H1 (cell line): ENCODE data around the gene TPSG1. TPM values are rescaled to one million over a fixed set of nuclear protein-coding genes. Genes with fewer than 3 reads are reported as not detected.

Experiments
- CTCF ChIA-PET: fragments of 300-600 bp; sonication (Branson Sonifier 250); formaldehyde crosslinking; loops from one replicate; lab custom pipeline; 2021; ENCODE audit not compliant: partially characterized antibody; lab: Charles Lee
- POLR2A ChIA-PET: fragments of 300-600 bp; sonication (Branson Sonifier 250); formaldehyde crosslinking; loops from one replicate; lab custom pipeline; 2021; ENCODE audit warnings: inconsistent platforms; ENCODE audit not compliant: partially characterized antibody; lab: Charles Lee
- DNase-seq, 2 experiments: peaks; one replicate each; pipeline versions ENCODE4 v3.0.0 to v3.0.0-alpha.2; 2010 to 2022; ENCODE audit warnings: low spot score in 2 of 2, low read depth in 1 of 2, mixed read lengths in 1 of 2
- FAIRE-seq: peaks from 2 replicates; lab custom pipeline; 2011; peaks lifted over from hg19 to GRCh38; lab: Jason Lieb, UNC
- H2AFZ ChIP-seq: 2 replicates; pipeline ENCODE4 v1.8.1; 2012; ENCODE audit warnings: low read length, inconsistent platforms
- H2AK5ac ChIP-seq: 2 replicates; pipeline ENCODE4 v1.6.1; 2013; ENCODE audit warnings: low read depth, low read length
- H2BK120ac ChIP-seq: replicated peaks from 2 replicates; pipeline ENCODE3; 2013; ENCODE audit warnings: low read depth, low read length, inconsistent platforms
- H2BK12ac ChIP-seq: 2 replicates; pipeline ENCODE4 v1.6.1; 2013; ENCODE audit warnings: low read depth, low read length
- H2BK15ac ChIP-seq: 2 replicates; pipeline ENCODE4 v1.6.1; 2013; ENCODE audit warnings: low read length
- H2BK20ac ChIP-seq: 2 replicates; pipeline ENCODE4 v1.6.1; 2013; ENCODE audit warnings: low read length
- H2BK5ac ChIP-seq: 2 replicates; pipeline ENCODE4 v1.6.1; 2013; ENCODE audit warnings: low read depth, low read length
- H3K14ac ChIP-seq: 2 replicates; pipeline ENCODE4 v1.6.1; 2013; ENCODE audit warnings: inconsistent platforms; ENCODE audit not compliant: insufficient read length
- H3K18ac ChIP-seq: 2 replicates; pipeline ENCODE4 v1.6.1; 2013; ENCODE audit warnings: low read length; ENCODE audit errors: extremely low read depth
- H3K23ac ChIP-seq: 2 replicates; pipeline ENCODE4 v1.6.1; 2013; ENCODE audit warnings: inconsistent platforms; ENCODE audit not compliant: insufficient read length
- H3K23me2 ChIP-seq: 2 replicates; pipeline ENCODE4 v1.6.1; 2013; ENCODE audit warnings: low read depth, low read length
- H3K27ac ChIP-seq: 2 replicates; pipeline ENCODE4 v1.6.1; 2011; ENCODE audit warnings: low read depth, low read length, inconsistent platforms
- H3K27me3 ChIP-seq, 4 experiments: replicated peaks in 1 of 4; 1 replicate in 1 of 4; 2 replicates in 3 of 4; pipeline versions ENCODE4 v1.6.1 to v1.8.1; 2011 to 2013; ENCODE audit warnings: low read length in 3 of 4, mild to moderate bottlenecking in 3 of 4, inconsistent platforms in 2 of 4, mixed read lengths in 2 of 4, moderate library complexity in 1 of 4; ENCODE audit not compliant: control insufficient read depth in 3 of 4, insufficient read depth in 3 of 4; ENCODE audit errors: extremely low read depth in 1 of 4
- H3K36me3 ChIP-seq, 4 experiments: 2 replicates each; pipeline versions ENCODE4 v1.6.1 to v1.8.1; 2011 to 2013; ENCODE audit warnings: mild to moderate bottlenecking in 4 of 4, low read length in 3 of 4, moderate library complexity in 2 of 4, control low read depth in 1 of 4, inconsistent platforms in 1 of 4; ENCODE audit not compliant: insufficient read depth in 4 of 4, control insufficient read depth in 2 of 4
- H3K4ac ChIP-seq: replicated peaks from 2 replicates; pipeline ENCODE3; 2013; ENCODE audit warnings: low read length, low read depth, mixed read lengths, inconsistent platforms; ENCODE audit not compliant: insufficient read length
- H3K4me1 ChIP-seq, 4 experiments: replicated peaks in 1 of 4; 1 replicate in 1 of 4; 2 replicates in 3 of 4; pipeline versions ENCODE4 v1.6.1 to v1.8.1; 2011 to 2013; ENCODE audit warnings: low read length in 3 of 4, inconsistent platforms in 2 of 4, mixed read lengths in 1 of 4; ENCODE audit not compliant: insufficient read depth in 4 of 4, control insufficient read depth in 3 of 4
- H3K4me2 ChIP-seq, 2 experiments: 2 replicates each; pipeline versions ENCODE4 v1.6.1 to v1.8.1; 2011 to 2013; ENCODE audit warnings: low read depth in 2 of 2, low read length in 2 of 2, control low read depth in 1 of 2, inconsistent platforms in 1 of 2, mild to moderate bottlenecking in 1 of 2; ENCODE audit not compliant: insufficient read depth in 1 of 2
- H3K4me3 ChIP-seq, 4 experiments: fragments of 200-600, 300-600 bp in 1 of 4; sonication (generic), shearing (Covaris generic), sonication (Bioruptor Twin) in 1 of 4; 2 replicates each; pipeline versions ENCODE4 v1.5.1 to v1.8.1; 2011 to 2016; ENCODE audit warnings: low read length in 4 of 4, low read depth in 3 of 4, control low read depth in 2 of 4, inconsistent platforms in 2 of 4, mild to moderate bottlenecking in 2 of 4, mixed read lengths in 1 of 4, moderate library complexity in 1 of 4; ENCODE audit not compliant: insufficient read depth in 2 of 4; ENCODE audit errors: extremely low read depth in 1 of 4
- H3K56ac ChIP-seq: replicated peaks from 2 replicates; pipeline ENCODE3; 2013; ENCODE audit warnings: low read depth, mild to moderate bottlenecking, mixed read lengths, low read length, inconsistent platforms; ENCODE audit not compliant: insufficient read length
- H3K79me1 ChIP-seq: 2 replicates; pipeline ENCODE4 v1.6.1; 2013; ENCODE audit warnings: low read depth, low read length, control low read depth
- H3K79me2 ChIP-seq, 2 experiments: 2 replicates each; pipeline versions ENCODE4 v1.6.1 to v1.8.1; 2012 to 2013; ENCODE audit warnings: low read length in 2 of 2, mild to moderate bottlenecking in 2 of 2, inconsistent platforms in 1 of 2; ENCODE audit not compliant: insufficient read depth in 2 of 2, control insufficient read depth in 1 of 2
- H3K9ac ChIP-seq, 4 experiments: replicated peaks in 1 of 4; 1 replicate in 1 of 4; 2 replicates in 3 of 4; pipeline versions ENCODE4 v1.6.1 to v1.8.1; 2011 to 2013; ENCODE audit warnings: low read depth in 3 of 4, low read length in 3 of 4, control low read depth in 2 of 4, mild to moderate bottlenecking in 2 of 4, moderate library complexity in 2 of 4, inconsistent platforms in 1 of 4; ENCODE audit errors: extremely low read depth in 1 of 4
- H3K9me3 ChIP-seq, 2 experiments: 2 replicates each; pipeline versions ENCODE4 v1.6.1 to v1.8.1; 2012 to 2013; ENCODE audit warnings: mild to moderate bottlenecking in 2 of 2, moderate library complexity in 2 of 2, control low read depth in 1 of 2, inconsistent platforms in 1 of 2, low read depth in 1 of 2, low read length in 1 of 2, mixed read lengths in 1 of 2; ENCODE audit not compliant: insufficient read depth in 2 of 2
- H4K20me1 ChIP-seq, 2 experiments: replicated peaks in 1 of 2; 2 replicates each; pipeline versions ENCODE3 to v1.8.1; 2011 to 2013; ENCODE audit warnings: inconsistent platforms in 2 of 2, low read length in 2 of 2, mild to moderate bottlenecking in 1 of 2; ENCODE audit not compliant: insufficient read depth in 2 of 2, control insufficient read depth in 1 of 2
- H4K5ac ChIP-seq: 2 replicates; pipeline ENCODE4 v1.6.1; 2013; ENCODE audit warnings: low read length, low read depth, mixed read lengths, inconsistent platforms; ENCODE audit not compliant: insufficient read length
- H4K8ac ChIP-seq: 2 replicates; pipeline ENCODE4 v1.8.0; 2013; ENCODE audit warnings: mild to moderate bottlenecking, moderate library complexity, low read length, inconsistent platforms; ENCODE audit not compliant: insufficient read depth; ENCODE audit errors: extremely low read depth
- H4K91ac ChIP-seq: replicated peaks from 2 replicates; pipeline ENCODE3; 2013; ENCODE audit warnings: low read length, mixed read lengths, inconsistent platforms; ENCODE audit not compliant: insufficient read length
- BACH1 ChIP-seq: IDR thresholded peaks from 2 replicates; pipeline ENCODE4 v1.6.1; 2012; ENCODE audit warnings: low read length, improper control_type of control experiment
- BCL11A ChIP-seq, 2 experiments: IDR thresholded peaks; one replicate each; pipeline ENCODE4 v1.6.1; 2011; ENCODE audit warnings: low read depth in 2 of 2, low read length in 2 of 2, mild to moderate bottlenecking in 2 of 2
- CBX5 ChIP-seq: fragments of 300-800, 300-1000 bp; sonication (generic); IDR thresholded peaks from 2 replicates; pipeline ENCODE4 v1.7.1; 2016; ENCODE audit warnings: antibody characterized with exemption, low read length, low read depth
- CEBPB ChIP-seq: IDR thresholded peaks from 2 replicates; pipeline ENCODE4 v1.6.1; 2012; ENCODE audit warnings: low read depth, low read length
- EGR1 ChIP-seq: IDR thresholded peaks from 2 replicates; pipeline ENCODE4 v1.6.1; 2011; ENCODE audit warnings: low read depth, low read length, borderline replicate concordance
- EZH2 ChIP-seq: fragments of 200-600 bp; sonication (generic); IDR thresholded peaks from 2 replicates; pipeline ENCODE4 v1.7.1; 2012; ENCODE audit warnings: low read depth, mild to moderate bottlenecking, moderate library complexity, low read length, inconsistent platforms; ENCODE audit not compliant: severe bottlenecking
- FOSL1 ChIP-seq: IDR thresholded peaks from 2 replicates; pipeline ENCODE4 v1.6.1; 2011; ENCODE audit warnings: mild to moderate bottlenecking, low read depth, low read length, moderate library complexity; ENCODE audit not compliant: insufficient read depth
- POU5F1 ChIP-seq: IDR thresholded peaks from 2 replicates; pipeline ENCODE4 v1.6.1; 2011; ENCODE audit warnings: low read depth, mild to moderate bottlenecking, low read length, moderate library complexity
- RNF2 ChIP-seq: fragments of 200-900, 300-1000 bp; sonication (generic); IDR thresholded peaks from 2 replicates; pipeline ENCODE4 v1.7.1; 2016; ENCODE audit warnings: borderline replicate concordance, low read depth, mild to moderate bottlenecking, antibody characterized with exemption, low read length; ENCODE audit not compliant: poor library complexity, severe bottlenecking; ENCODE audit errors: missing control alignments
- RXRA ChIP-seq: IDR thresholded peaks from 2 replicates; pipeline ENCODE4 v1.6.1; 2011; ENCODE audit warnings: low read depth, mild to moderate bottlenecking, low read length, moderate library complexity; ENCODE audit not compliant: insufficient read depth
- SAP30 ChIP-seq: fragments of 300-600 bp; sonication (generic); IDR thresholded peaks from 2 replicates; pipeline ENCODE4 v1.7.1; 2012; ENCODE audit warnings: low read length, moderate library complexity, mild to moderate bottlenecking, inconsistent platforms; ENCODE audit not compliant: insufficient read depth, insufficient replicate concordance
- SP4 ChIP-seq: IDR thresholded peaks from 2 replicates; pipeline ENCODE4 v1.6.1; 2012; ENCODE audit warnings: low read length, inconsistent platforms
- WGBS, 2 experiments: shearing (Covaris generic) in 1 of 2; methylation state at CpG; one replicate each; pipeline versions ENCODE4 v1.1.6 to v1.1.7; 2013 to 2015; ENCODE audit warnings: low lambda C conversion rate in 2 of 2, mixed read lengths in 2 of 2, inconsistent platforms in 1 of 2, low coverage in 1 of 2, missing lambda C conversion rate in 1 of 2; ENCODE audit not compliant: insufficient replicate concordance in 2 of 2, insufficient coverage in 1 of 2, insufficient read length in 1 of 2; ENCODE audit errors: extremely low coverage in 1 of 2, missing lambda C conversion rate in 1 of 2; 5-methylcytosine and 5-hydroxymethylcytosine counted together
- polyA plus RNA-seq, 7 experiments: library from polyadenylated mRNA; depleted of rRNA in 3 of 7; stranded (reverse) in 5 of 7; unstranded in 2 of 7; fragments of >200 nt in 5 of 7; fragments of 200-250 nt in 2 of 7; gene quantifications; 1 replicate in 5 of 7; 2 replicates in 1 of 7; 4 replicates in 1 of 7; pipeline versions ENCODE4 v1.2.1 to v1.2.3, GENCODE V29; 2011 to 2013; ENCODE audit warnings: missing spikeins in 2 of 7, mixed read lengths in 2 of 7
- total RNA-seq: library from RNA; stranded (reverse); fragmentation: NEBNext Ultra II Directional; extraction: Animal tissue kit (Norgen Biotek cat#: 25700); gene quantifications from 2 replicates; pipeline ENCODE4 v1.2.1, GENCODE V29; 2021

TPSG1 gene
- total and polyA plus RNA-seq, 2 of the 8 experiments (the other 6 are each of a cell fraction or from before 2014, with no cell fraction given) = not detected

GRCh38 chr16:1263591-1264344 lies 38.7 kb upstream of the TPSG1 start:
- H3K23me2 ChIP-seq = peaks cover 3% of the 10 kb centered on the region; the same call in 1 of the 2 replicates
- H3K56ac ChIP-seq = no peak overlapping the region
- DNase-seq (no peak), FAIRE-seq (no peak)
- no peak overlapping the region for H2BK120ac ChIP-seq
- peaks cover 0 to 11% (median 8%) of the 10 kb centered on the region in 4 experiments; a peak in 6 of 7 replicates for H3K4me1 ChIP-seq
- no peak overlapping the region for H2AK5ac ChIP-seq
- no peaks in the 10 kb centered on the region for H3K79me2 ChIP-seq
- H3K79me1 ChIP-seq = no peaks in the 10 kb centered on the region; the same call in 1 of the 2 replicates
- H3K36me3 ChIP-seq = no peaks in the 10 kb centered on the region; a peak in 1 of 8 replicates
- H3K4me2 ChIP-seq = no peak overlapping the region
- H2BK15ac ChIP-seq = 0 out of 2 replicates have a peak overlapping the region, but pooled peaks have one; percentile 20
- no peak overlapping the region for H3K18ac ChIP-seq
- no peak overlapping the region for H3K27ac ChIP-seq
- no peak overlapping the region for H4K5ac ChIP-seq
- H3K9ac ChIP-seq = no peak overlapping the region
- ChIA-PET POLR2A (interaction anchor here (0.8 to 1.7 kb wide), 2 partner anchors 63 to 157 kb away, joined by 3 to 5 read pairs; partner anchors contain the start of gene UQCC4), CTCF (interaction anchor here (0.8 kb wide), 1 partner anchor 509 kb away, joined by 3 read pairs; the partner anchor contains the start of genes EME2 and MRPS34)
- peaks cover 0 to 7% of the 10 kb centered on the region in 2 experiments for H4K20me1 ChIP-seq
- H3K23ac ChIP-seq = no peak overlapping the region
- H3K14ac ChIP-seq = no peak overlapping the region
- no peak overlapping the region for H2BK5ac ChIP-seq
- H3K4me3 ChIP-seq = no peak overlapping the region
- H2AFZ ChIP-seq = no peak overlapping the region
- H4K8ac ChIP-seq = no peak overlapping the region
- no peak overlapping the region for H2BK12ac ChIP-seq
- no peak overlapping the region for H3K4ac ChIP-seq
- H4K91ac ChIP-seq = no peak overlapping the region
- H2BK20ac ChIP-seq = no peak overlapping the region
- 83% methylated on average over 14 of the region's 15 CpGs; no CpG with 5 or more reads in 1 of the 2 experiments for WGBS, 2 experiments
- H3K27me3 ChIP-seq = peaks cover 0 to 28% (median 15%) of the 10 kb centered on the region in 4 experiments; a peak in 5 of 7 replicates
- peaks cover 0 to 2% of the 10 kb centered on the region in 2 experiments; a peak in 2 of 4 replicates for H3K9me3 ChIP-seq
- no peak for TF ChIP-seq SAP30
- no peak for TF ChIP-seq EGR1
- TF ChIP-seq POU5F1 = no peak
- no peak for TF ChIP-seq FOSL1
- no peak for TF ChIP-seq SP4
- no peak for TF ChIP-seq BCL11A (IDR thresholded peaks at IDR 0.05; ENCODE audit: low read depth in 2 of 2, low read length in 2 of 2)
- TF ChIP-seq EZH2 = no peak
- no peak for TF ChIP-seq CEBPB
- no peak for TF ChIP-seq RNF2
- no peak for TF ChIP-seq RXRA
- no peak for TF ChIP-seq BACH1
- no peak for TF ChIP-seq CBX5
